Activated T-cell treated with anti-CD3 and anti-CD28 coated beads for 24 hours (primary cell): ENCODE data around the gene FLRT2.

Experiments
- DNase-seq: peaks from one replicate; pipeline ENCODE4 v3.0.0-alpha.2; 2020; ENCODE audit warnings: low read depth

FLRT2 gene

GRCh38 chr14:85531141-85531586, 1.2 kb downstream of the FLRT2 start:
- no peak for DNase-seq

GRCh38 chr14:85531587-85532373, 1.8 kb downstream of the FLRT2 start:
- no peak for DNase-seq

GRCh38 chr14:85532374-85533022, 2.6 kb downstream of the FLRT2 start:
- no peak for DNase-seq

- DNase-seq: no peak
These were observed 3.3 kb downstream of the FLRT2 start for GRCh38 chr14:85533023-85533860.

- DNase-seq: no peak
These were observed 3.9 kb downstream of the FLRT2 start for GRCh38 chr14:85533861-85534291.

GRCh38 chr14:85534458-85535293, 4.7 kb downstream of the FLRT2 start:
- no peak for DNase-seq

GRCh38 chr14:85535321-85535720, 5.4 kb downstream of the FLRT2 start:
- no peak for DNase-seq

- no peak for DNase-seq
These were observed 6.3 kb downstream of the FLRT2 start for GRCh38 chr14:85535991-85536832.

- DNase-seq: no peak
These were observed 6.9 kb downstream of the FLRT2 start for GRCh38 chr14:85536833-85537190.

GRCh38 chr14:85537526-85537925, 7.6 kb downstream of the FLRT2 start:
- no peak for DNase-seq

GRCh38 chr14:85538636-85539035, 8.7 kb downstream of the FLRT2 start:
- no peak for DNase-seq

- DNase-seq: no peak
These were observed 9.6 kb downstream of the FLRT2 start for GRCh38 chr14:85539510-85539909.

GRCh38 chr14:85542623-85543022, 12.7 kb downstream of the FLRT2 start:
- no peak for DNase-seq

GRCh38 chr14:85545738-85546137, 15.8 kb downstream of the FLRT2 start:
- DNase-seq: no peak

GRCh38 chr14:85546390-85546789, 16.4 kb downstream of the FLRT2 start:
- DNase-seq: no peak

- no peak for DNase-seq
These were observed 19.8 kb downstream of the FLRT2 start for GRCh38 chr14:85549697-85550096.

- no peak for DNase-seq
These were observed 24.2 kb downstream of the FLRT2 start for GRCh38 chr14:85554106-85554505.

GRCh38 chr14:85556267-85556666, 26.3 kb downstream of the FLRT2 start:
- DNase-seq: no peak

- no peak for DNase-seq
These were observed 28.6 kb downstream of the FLRT2 start for GRCh38 chr14:85558505-85558904.

GRCh38 chr14:85562630-85563029, 32.7 kb downstream of the FLRT2 start:
- DNase-seq: no peak
